HG03354 (cell line): ENCODE data around the gene LSM14A.
A peak's percentile ranks its signal among the peaks of the same experiment; 100 is the strongest.
"Not testable (repeated sequence)": the region's sequence is repeated elsewhere in the genome, so short reads cannot be mapped to it uniquely, and the experiment has no call there.

ENCODE experiments used
- ATAC-seq: cut with Tn5 transposase; IDR thresholded peaks from one replicate; pipeline ENCODE4 v1.9.1; 2021; ENCODE audit warnings: mild to moderate bottlenecking; ENCODE audit not compliant: unreplicated experiment, poor library complexity, severe bottlenecking

The LSM14A gene

DNA sequence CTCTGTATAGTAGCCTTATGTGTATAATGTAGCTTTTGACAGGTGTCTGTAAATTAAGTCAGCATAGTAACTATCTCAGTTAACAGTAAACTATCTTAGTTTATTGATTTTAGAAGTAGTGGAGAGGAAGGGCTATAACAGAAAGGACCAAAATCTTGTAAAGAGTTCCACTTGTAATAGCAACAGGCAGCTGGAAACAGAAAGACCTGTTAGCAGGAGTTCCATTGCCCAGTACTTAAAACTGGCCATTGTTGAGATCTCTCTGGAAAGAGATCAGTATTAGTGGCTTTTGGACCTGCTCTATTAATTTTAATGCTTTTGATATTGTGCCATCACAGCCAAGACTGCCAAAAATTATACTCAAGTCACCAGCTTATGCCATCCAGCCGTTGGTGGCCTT lies 50.1 kb downstream of the LSM14A start:
- no peak for ATAC-seq

DNA sequence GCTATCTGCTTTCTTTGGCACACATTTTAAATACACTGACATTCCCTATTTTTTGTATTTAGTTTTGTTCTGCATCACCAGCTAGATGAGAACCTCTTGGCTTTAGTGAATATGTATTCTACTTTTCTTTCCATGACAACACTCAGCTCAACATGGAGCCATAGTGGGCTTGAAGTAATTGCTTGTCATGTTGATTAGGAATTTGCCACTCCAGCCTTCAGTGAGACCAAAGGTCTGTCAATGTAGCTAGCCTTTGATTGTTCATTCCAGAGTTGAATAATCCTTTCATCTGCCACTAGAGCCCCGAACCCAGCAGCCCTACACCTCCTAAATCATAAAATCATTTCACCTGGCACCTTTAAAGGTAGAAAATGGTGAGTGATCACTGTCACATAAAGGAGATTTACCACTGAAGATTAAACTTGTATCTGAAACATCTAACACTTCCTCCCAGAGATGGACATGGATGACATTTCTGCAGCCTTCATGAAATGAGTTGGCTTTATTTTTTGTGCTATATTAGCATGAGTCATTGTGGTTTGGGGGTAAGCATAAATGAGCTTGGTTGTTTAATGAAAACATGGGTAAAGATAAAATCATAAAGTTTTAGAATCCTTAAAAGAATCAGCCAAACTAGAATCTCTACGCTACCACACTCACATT lies 52.8 kb downstream of the LSM14A start:
- ATAC-seq, result no peak

- ATAC-seq, result no peak
Observed at GRCh38 chr19:34225659-34226015, 53.3 kb downstream of the LSM14A start.

DNA sequence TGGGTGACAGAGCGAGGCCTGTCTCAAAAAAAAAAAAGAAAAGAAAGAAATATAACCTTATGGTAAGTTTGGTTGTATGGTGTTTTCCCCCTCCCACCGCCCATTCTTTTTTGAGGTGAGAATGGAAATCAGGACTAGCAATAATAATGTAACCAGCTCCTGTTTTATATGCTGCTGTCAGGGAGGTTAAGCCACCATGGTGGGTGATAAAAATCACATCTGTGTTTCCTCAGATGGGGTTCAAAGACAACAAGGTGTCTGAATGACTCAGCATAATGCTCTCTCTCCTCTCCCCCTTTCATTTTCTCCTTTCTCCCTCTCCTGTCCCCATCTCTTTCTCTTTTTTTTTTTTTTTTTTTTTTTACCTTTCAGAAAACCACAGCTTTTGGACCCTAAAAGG lies 53.7 kb downstream of the LSM14A start:
- ATAC-seq, result no peak

- ATAC-seq, result no peak
Observed at GRCh38 chr19:34228347-34228746, 56.0 kb downstream of the LSM14A start.

DNA sequence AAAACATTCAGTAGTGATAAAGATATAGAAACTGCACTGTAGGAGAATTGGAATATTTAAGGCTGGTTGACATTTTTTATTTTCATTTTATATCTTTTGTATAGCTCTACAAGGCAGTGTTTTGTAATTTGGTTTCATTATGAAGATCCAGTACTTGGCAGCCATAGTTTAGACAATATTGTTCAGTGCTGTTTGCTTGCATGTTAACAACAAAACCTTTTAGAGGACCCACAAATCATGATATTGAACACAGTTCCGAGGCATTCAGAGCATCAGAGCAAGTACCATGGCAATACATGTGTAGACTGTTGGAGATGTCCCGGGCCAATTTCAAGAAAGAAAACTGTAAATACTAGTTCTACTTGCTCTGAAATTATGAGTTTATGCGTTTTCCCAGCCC lies 56.5 kb downstream of the LSM14A start:
- no peak for ATAC-seq

- no peak for ATAC-seq
Observed at GRCh38 chr19:34229721-34230120, 57.4 kb downstream of the LSM14A start.

- no peak for ATAC-seq
Observed at GRCh38 chr19:34230820-34231219, 58.5 kb downstream of the LSM14A start.

- no peak for ATAC-seq
Observed at GRCh38 chr19:34231439-34231838, 59.1 kb downstream of the LSM14A start.

DNA sequence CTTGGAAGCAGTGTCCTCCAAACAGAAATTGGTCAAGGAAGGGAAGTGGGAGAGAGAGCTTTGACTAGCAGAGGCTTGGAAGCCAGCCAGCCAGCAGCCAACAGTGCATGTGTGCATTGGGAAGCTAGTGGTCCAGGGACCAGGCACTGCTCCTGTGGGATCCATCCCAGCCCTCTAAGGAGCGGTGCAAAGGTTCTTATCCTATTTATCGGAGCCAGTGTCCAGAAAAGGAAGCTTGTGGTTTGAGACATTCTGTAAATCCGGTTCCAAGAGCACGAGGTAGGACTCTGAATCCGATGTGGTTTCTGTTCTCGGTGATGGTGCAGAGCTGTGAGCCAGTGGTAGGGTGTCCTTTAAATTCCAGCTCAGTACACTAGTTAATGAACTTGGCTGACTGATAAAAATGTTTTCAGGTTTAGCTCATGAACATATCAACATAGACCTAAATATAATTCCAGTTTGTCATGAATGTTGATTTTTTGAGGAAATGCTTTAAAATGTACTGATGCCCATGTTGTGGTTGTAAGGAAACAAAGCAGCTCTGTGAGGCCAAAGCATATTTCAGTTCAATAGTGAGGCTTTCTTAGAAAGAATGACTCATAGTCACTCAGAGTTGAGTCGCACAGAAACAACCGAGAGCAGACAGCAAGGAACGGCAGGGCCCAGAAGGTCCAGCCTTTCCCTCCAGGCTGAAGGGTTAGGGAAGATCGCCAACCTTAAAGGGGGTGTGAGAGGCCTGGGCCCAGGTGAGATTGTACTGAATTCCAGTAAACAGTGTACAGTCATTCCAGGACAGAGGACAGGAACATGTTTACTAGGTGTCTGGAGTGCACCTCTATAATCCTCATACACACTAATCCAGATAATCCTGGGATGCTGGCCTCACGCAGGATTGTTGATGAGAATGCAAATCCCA lies 60.5 kb downstream of the LSM14A start:
- ATAC-seq, result peak; percentile 62

GRCh38 chr19:34235425-34235940 lies 63.2 kb downstream of the LSM14A start:
- no peak for ATAC-seq

GRCh38 chr19:34236035-34236987 lies 64.0 kb downstream of the LSM14A start:
- no peak for ATAC-seq

- ATAC-seq, result no peak
Observed at GRCh38 chr19:34237283-34237682, 65.0 kb downstream of the LSM14A start.

DNA sequence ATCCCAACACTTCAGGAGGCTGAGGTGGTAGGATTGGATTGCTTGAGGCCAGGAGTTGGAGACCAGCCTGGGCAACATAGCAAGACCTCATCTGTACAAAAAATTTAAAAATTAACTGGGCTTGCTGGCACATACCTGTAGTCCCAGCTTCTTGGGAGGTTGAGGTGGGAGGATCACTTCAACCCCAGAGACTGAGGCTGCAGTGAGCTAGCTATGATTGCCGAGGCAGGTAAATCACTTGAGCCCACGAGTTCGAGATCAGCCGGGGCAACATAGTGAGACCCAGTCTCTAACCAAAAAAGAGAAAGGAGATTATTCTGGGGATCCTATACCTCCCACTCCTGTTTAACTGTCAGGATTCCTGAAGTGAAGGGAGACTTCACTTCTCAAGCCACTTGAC lies 65.6 kb downstream of the LSM14A start:
- ATAC-seq, result no peak

DNA sequence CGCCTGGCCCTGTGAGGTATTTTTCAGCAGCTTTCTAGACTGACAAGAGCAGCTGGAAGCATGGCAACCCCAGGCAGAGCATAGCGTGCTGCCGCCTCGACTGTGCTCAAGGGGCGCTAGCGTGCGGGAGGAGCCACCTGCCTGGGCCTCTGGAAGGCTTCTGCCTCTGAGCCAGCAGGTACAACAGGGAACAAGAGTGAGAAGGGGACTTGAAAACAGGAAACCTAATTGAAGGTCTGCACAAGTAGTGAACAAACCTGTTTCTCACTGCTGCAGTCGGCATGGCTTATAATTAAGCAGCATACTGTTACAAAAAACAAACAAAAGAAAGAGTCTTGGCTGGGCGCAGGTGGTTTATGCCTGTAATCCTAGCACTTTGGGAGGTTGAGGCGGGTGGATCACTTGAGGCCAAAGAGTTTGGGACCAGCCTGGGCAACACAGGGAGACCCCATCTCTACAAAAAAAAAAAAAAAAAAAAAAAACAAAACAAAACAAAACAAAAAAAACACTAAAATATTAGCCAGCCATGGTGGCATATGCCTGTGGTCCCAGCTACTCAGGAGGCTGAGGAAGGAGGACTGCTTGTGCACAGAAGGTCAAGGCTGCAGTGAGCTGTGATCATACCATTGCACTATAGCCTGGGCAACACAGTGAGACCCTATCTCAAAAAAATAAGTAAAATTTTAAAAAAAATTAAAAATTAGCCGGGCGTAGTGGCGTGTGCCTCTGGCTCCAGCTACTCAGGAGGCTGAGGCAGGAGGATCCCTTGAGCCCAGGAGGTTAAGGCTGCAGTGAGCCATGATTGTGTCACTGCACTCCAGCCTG lies 69.4 kb downstream of the LSM14A start:
- ATAC-seq, result no peak

GRCh38 chr19:34243138-34243875 lies 71.0 kb downstream of the LSM14A start:
- ATAC-seq, result not testable (repeated sequence)

DNA sequence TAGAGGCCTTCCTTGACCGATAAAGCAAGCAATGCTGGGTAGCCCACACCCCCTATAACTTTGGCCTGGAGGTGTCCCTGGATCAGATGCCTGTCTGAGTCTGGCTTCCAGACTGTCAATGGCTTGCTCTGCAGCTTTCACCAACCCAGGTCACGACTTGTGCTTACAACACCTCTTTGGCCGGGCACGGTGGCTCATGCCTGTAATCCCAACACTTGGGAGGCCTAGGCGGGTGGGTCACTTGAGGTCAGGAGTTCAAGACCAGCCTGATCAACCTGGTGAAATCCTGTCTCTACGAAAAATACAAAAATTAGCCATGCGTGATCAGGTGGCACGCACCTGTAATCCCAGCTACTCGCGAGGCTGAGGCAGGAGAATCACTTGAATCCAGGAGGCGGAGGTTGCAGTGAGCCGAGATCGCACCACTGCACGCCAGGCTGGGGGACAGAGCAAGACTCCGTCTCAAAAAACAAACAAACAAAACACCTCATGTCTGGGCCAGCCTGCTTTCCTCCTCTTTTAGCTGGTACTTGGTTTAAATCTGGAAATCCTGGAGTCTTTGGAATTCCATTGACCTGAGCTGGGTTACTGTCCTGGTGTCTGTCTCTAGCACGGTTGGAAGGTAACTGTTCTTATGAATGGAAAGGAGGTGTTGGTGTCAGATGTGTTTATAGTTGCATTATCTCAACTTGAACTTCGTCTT lies 71.7 kb downstream of the LSM14A start:
- ATAC-seq, result no peak
